ENCODE measurements around the gene TMEM198. TPM values are rescaled to one million over a fixed set of nuclear protein-coding genes. Genes with fewer than 3 reads are reported as not detected.

Gene TMEM198
- total and polyA plus RNA-seq, 7 donors = 0.61 to 3.7 (median 2.1) TPM

DNA sequence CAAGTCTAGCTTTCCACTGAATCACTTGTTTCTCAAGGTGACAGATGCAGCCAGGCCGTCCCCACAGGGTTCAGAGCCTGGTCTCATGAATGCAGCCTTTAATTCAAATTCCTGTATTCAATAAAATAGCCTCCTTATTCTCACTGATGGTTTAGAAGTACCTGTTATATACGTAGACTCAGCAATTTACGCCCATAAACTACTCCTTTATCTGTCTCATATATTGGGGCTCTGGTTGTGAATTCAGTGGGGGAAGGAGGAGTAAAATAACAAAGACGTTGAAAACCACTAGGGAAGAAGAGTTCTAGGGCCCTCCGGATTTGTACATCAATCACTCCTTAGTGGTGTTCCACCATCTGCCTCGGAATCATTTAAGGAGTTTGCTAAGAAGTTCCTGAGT, 25.8 kb downstream of the TMEM198 start:
- H3K4me3 ChIP-seq = peak overlapping the region; percentile 81
- no peak for ATAC-seq
- no peak for DNase-seq
- H3K4me1 ChIP-seq = peaks cover 9% of the 10 kb centered on the region
- WGBS, 3 donors = 84 to 92% (median 89%) methylated on average over 6 of the region's 6 CpGs
- peaks cover 0 to 39% of the 10 kb centered on the region in 2 donors for H3K36me3 ChIP-seq (ENCODE audit: insufficient read depth in 1 of 2, low read depth in 1 of 2)
- TF ChIP-seq, protein P1, sequence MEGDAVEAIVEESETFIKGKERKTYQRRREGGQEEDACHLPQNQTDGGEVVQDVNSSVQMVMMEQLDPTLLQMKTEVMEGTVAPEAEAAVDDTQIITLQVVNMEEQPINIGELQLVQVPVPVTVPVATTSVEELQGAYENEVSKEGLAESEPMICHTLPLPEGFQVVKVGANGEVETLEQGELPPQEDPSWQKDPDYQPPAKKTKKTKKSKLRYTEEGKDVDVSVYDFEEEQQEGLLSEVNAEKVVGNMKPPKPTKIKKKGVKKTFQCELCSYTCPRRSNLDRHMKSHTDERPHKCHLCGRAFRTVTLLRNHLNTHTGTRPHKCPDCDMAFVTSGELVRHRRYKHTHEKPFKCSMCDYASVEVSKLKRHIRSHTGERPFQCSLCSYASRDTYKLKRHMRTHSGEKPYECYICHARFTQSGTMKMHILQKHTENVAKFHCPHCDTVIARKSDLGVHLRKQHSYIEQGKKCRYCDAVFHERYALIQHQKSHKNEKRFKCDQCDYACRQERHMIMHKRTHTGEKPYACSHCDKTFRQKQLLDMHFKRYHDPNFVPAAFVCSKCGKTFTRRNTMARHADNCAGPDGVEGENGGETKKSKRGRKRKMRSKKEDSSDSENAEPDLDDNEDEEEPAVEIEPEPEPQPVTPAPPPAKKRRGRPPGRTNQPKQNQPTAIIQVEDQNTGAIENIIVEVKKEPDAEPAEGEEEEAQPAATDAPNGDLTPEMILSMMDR (IDR thresholded peaks at IDR 0.05) = no peak
- intact Hi-C loops (cut with DNase I) = loop anchor here in 1 of 2 donors (5.0 kb wide), 1 partner anchor 73 kb away; no protein-coding TSS in a partner anchor
- no peaks in the 10 kb centered on the region for H3K27me3 ChIP-seq (ENCODE audit: insufficient read depth in 3 of 3, low read length in 2 of 3)
- no peaks in the 10 kb centered on the region for H3K9me3 ChIP-seq
- peak overlapping the region; percentile 93 for H3K27ac ChIP-seq

GRCh38 chr2:219570194-219570923, 26.5 kb downstream of the TMEM198 start:
- Histone ChIP-seq H3K27me3 (ENCODE audit: insufficient read depth in 3 of 3, low read length in 2 of 3) (no peaks in the 10 kb centered on the region), H3K4me1 (peaks cover 9% of the 10 kb centered on the region), H3K9me3 (no peaks in the 10 kb centered on the region), H3K36me3 (ENCODE audit: insufficient read depth in 1 of 2, low read depth in 1 of 2) (peaks cover 0 to 32% of the 10 kb centered on the region in 2 donors), H3K27ac (peak overlapping the region; percentile 93), H3K4me3 (peak overlapping the region; percentile 81)
- TF ChIP-seq, protein P1 (IDR thresholded peaks at IDR 0.05) = no peak
- ATAC-seq = peak; percentile 48 to 60 (median 56)
- 8 to 12% (median 9%) methylated on average over 76 to 95 of the region's 95 CpGs for WGBS, 3 donors
- intact Hi-C loops (cut with DNase I) = no loop called here
- DNase-seq = peak; percentile 51 to 81

GRCh38 chr2:219570924-219571310, 27.1 kb downstream of the TMEM198 start:
- intact Hi-C loops (cut with DNase I) = no loop called here
- TF ChIP-seq, protein P1 (IDR thresholded peaks at IDR 0.05) = no peak
- Histone ChIP-seq H3K27ac (peak overlapping the region; percentile 93), H3K9me3 (no peaks in the 10 kb centered on the region), H3K4me1 (peaks cover 9% of the 10 kb centered on the region), H3K4me3 (peak overlapping the region; percentile 81), H3K27me3 (ENCODE audit: insufficient read depth in 3 of 3, low read length in 2 of 3) (no peaks in the 10 kb centered on the region), H3K36me3 (ENCODE audit: insufficient read depth in 1 of 2, low read depth in 1 of 2) (peaks cover 0 to 26% of the 10 kb centered on the region in 2 donors)
- DNase-seq (no peak), ATAC-seq (peak; percentile 9 to 21 (median 18))
- 1% methylated on average over 25 to 55 of the region's 55 CpGs; no CpG with 5 or more reads in 1 of the 3 donors for WGBS, 3 donors

DNA sequence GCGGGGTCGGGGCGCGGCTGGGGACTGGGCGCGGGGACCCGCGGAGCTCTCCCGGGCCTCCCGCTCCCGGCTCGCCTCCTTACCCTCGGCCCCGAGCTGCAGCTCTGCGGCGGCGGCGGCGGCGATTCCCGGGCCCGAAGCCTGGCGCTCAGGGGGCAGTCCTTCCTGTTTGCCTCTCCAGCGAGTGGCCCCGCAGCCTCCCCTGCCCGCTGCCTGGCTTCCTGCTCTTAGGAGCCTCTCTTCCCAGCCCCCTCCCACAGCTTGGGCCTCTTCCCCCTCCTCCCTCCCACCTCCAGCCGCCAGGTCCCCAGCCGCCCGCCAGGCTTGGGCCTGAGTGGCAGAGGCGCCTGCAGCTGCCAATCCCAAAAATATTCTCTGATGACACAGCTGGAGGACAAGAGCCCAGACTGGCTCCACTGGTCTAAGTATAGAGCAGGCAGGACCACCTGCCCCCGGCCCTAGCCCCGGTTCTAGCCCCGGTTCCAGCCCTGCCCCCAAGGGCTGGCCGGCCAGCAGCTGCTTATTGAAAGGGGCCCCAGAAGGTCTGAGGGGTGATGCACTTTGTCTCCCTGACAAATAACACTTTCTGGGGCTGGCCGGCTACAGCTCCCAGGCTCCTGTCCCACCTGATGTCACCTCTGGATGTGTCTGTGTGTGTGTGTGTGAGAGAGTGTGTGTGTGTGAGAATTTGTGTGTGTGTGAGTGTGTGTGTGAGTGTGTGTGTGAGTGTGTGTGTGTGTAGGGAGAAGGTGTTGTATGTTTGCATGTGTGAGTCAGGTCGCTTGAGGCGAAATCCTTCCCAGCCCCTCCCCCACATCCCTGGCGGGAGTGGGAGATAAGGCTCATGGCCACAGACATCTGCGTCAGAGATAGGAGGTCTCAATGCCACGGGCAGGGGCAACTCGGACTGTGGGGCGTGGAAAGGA, 27.7 kb downstream of the TMEM198 start, which contains the start of gene OBSL1:
Gene OBSL1, minus strand, starts transcription at position 229 of the 926 bp plus-strand sequence. CDS start 307 bp downstream, outside the sequence.
- Histone ChIP-seq H3K27me3 (ENCODE audit: insufficient read depth in 3 of 3, low read length in 2 of 3) (no peaks in the 10 kb centered on the region), H3K9me3 (no peaks in the 10 kb centered on the region), H3K4me3 (peak within 1 kb of the TSS; percentile 81), H3K27ac (peak within 1 kb of the TSS; percentile 93), H3K36me3 (ENCODE audit: insufficient read depth in 1 of 2, low read depth in 1 of 2) (peaks cover 0 to 20% of the 10 kb centered on the region in 2 donors), H3K4me1 (peaks cover 9% of the 10 kb centered on the region)
- intact Hi-C loops (cut with DNase I) = no loop called here
- DNase-seq = peak; percentile 78 to 92
- WGBS, 3 donors = 7 to 11% (median 7%) methylated on average over 28 to 42 of the region's 42 CpGs
- peak; percentile 86 to 91 (median 90) for ATAC-seq
- TF ChIP-seq, protein P1 (IDR thresholded peaks at IDR 0.05) = no peak

Data from psoas muscle (tissue), 8 donors.